Tibial nerve (tissue), 4 donors: ENCODE results near the gene RYR3.

ENCODE experiments used
- EP300 ChIP-seq, 2 donors: sonication (generic); formaldehyde crosslinking; IDR thresholded peaks; one replicate each; pipeline ENCODE4 v1.6.1; 2017; ENCODE audit warnings: antibody characterized with exemption in 2 of 2, mild to moderate bottlenecking in 1 of 2
- POLR2A ChIP-seq, 2 donors: fragments of 450-650 bp; IDR thresholded peaks; one replicate each; pipeline ENCODE4 v1.6.1; 2017; ENCODE audit warnings: antibody characterized with exemption in 2 of 2, mild to moderate bottlenecking in 2 of 2, moderate library complexity in 2 of 2
- TF ChIP-seq, protein P1 (sequence below), 5 experiments: fragments of 200-600 bp in 3 of 5; fragments of 450-650 bp in 2 of 5; sonication (generic) in 3 of 5; IDR thresholded peaks; one replicate each; pipeline ENCODE4 v1.5.1; 2016 to 2019; ENCODE audit warnings: antibody characterized with exemption in 5 of 5, mild to moderate bottlenecking in 3 of 5, moderate library complexity in 2 of 5

DNA sequence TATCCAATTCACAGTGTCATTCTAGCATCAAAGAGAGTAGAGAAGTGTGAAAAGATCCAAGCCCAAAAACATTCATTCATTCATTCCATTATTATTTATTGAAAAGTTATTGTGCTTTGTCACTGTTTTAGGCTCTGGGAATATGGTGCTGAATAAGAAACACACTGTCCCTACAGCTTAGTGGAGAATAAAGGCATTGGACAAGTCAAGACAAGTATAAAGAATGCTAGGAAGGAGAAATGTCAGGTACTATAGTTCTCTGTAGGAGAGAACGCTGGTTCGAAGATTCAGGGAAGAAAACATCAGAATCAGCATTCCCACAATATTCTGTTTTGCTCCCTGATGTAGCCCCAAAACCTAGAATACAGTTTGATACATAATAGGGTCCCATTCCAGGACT, 528.8 kb downstream of the RYR3 start:
- TF ChIP-seq, protein P1, sequence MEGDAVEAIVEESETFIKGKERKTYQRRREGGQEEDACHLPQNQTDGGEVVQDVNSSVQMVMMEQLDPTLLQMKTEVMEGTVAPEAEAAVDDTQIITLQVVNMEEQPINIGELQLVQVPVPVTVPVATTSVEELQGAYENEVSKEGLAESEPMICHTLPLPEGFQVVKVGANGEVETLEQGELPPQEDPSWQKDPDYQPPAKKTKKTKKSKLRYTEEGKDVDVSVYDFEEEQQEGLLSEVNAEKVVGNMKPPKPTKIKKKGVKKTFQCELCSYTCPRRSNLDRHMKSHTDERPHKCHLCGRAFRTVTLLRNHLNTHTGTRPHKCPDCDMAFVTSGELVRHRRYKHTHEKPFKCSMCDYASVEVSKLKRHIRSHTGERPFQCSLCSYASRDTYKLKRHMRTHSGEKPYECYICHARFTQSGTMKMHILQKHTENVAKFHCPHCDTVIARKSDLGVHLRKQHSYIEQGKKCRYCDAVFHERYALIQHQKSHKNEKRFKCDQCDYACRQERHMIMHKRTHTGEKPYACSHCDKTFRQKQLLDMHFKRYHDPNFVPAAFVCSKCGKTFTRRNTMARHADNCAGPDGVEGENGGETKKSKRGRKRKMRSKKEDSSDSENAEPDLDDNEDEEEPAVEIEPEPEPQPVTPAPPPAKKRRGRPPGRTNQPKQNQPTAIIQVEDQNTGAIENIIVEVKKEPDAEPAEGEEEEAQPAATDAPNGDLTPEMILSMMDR (IDR thresholded peaks at IDR 0.05) = no peak
- TF ChIP-seq POLR2A (IDR thresholded peaks at IDR 0.05) = no peak
- no peak for TF ChIP-seq EP300 (IDR thresholded peaks at IDR 0.05)
